Measurements from ENCODE around the gene STAG3. TPM values are rescaled to one million over a fixed set of nuclear protein-coding genes. Genes with fewer than 3 reads are reported as not detected.

Gene STAG3
- total and polyA plus RNA-seq, 2 experiments from 2014 or later: 4.6 to 4.7 TPM

DNA sequence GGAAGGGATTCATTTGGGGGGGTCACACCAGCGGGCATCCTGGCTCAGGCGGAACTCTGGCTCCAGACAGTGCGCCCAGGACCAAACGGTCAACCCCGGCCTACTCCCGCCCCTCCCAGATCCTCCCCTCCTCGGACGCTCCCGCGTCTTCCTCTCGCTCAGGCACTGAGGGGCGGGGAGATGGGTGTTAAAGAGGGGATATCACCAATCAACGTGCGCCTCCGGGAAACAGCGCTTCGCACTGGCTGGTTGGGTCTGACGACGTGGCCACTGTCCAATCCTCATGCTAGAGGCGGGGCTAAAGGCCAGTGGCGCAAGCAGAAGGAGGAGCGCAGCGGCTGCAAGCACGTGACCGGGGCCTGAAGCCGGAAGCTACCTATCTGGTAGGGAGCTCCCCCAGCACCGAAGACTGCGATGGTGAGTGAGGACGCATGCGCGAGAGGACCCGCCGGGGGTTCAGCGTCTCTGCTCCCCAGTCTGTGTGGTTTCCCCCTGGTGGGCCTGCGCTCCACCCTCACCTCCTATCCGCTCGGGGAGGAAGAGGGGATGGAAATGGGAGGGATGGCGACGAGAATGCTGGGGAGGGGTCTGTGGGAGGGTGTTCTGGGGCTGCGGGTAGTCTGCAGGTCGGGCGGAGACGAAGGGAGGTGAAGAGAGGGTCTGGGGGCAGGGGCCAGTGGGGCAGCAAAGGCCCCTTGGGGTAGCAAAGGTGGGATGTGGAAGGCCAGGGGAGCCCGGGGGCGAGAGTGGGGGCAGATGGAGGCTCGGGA is 29.0 kb upstream of the STAG3 start, which contains the start of gene LAMTOR4:
Gene LAMTOR4, plus strand, starts transcription at position 360 of the 770 bp plus-strand sequence. Its CDS starts 55 bp downstream, at position 415.
- H3K36me3 Mint-ChIP-seq (ENCODE audit: low read depth): peaks cover 30% of the 10 kb centered on the region
- Histone ChIP-seq H3K79me2 (replicated peaks; ENCODE audit: insufficient read depth) (peaks cover 29% of the 10 kb centered on the region), H4K20me1 (replicated peaks; ENCODE audit: insufficient read depth) (peaks cover 10% of the 10 kb centered on the region), H3K27ac (ENCODE audit: low read depth) (peak within 1 kb of the TSS; percentile 91), H3K4me2 (peak within 1 kb of the TSS; percentile 89), H3K36me3 (ENCODE audit: insufficient read depth) (no peaks in the 10 kb centered on the region), H3F3A (replicated peaks; ENCODE audit: low read depth) (peaks cover 18% of the 10 kb centered on the region), H2AFZ (peak within 1 kb of the TSS; percentile 80), H3K4me1 (ENCODE audit: insufficient read depth) (peaks cover 22% of the 10 kb centered on the region), H3K27me3 (ENCODE audit: insufficient read depth) (no peaks in the 10 kb centered on the region), H3K9me2 (ENCODE audit: insufficient read depth) (no peaks in the 10 kb centered on the region), H3K4me3 (peak within 1 kb of the TSS; percentile 97)
- H3K9me3 Mint-ChIP-seq: peaks cover 4% of the 10 kb centered on the region; the same call in 1 of the 3 replicates
- peak within 1 kb of the TSS; percentile 95 for H3K4me3 Mint-ChIP-seq
- peak; percentile 96 for ATAC-seq
- no peak for TF ChIP-seq STAT1 (IDR thresholded peaks at IDR 0.05; ENCODE audit: unreplicated experiment)
- peak; percentile 76 for TF ChIP-seq CREB1 (CRISPR knock-in tag; IDR thresholded peaks at IDR 0.05; ENCODE audit: low read depth)
- TF ChIP-seq, protein P1, sequence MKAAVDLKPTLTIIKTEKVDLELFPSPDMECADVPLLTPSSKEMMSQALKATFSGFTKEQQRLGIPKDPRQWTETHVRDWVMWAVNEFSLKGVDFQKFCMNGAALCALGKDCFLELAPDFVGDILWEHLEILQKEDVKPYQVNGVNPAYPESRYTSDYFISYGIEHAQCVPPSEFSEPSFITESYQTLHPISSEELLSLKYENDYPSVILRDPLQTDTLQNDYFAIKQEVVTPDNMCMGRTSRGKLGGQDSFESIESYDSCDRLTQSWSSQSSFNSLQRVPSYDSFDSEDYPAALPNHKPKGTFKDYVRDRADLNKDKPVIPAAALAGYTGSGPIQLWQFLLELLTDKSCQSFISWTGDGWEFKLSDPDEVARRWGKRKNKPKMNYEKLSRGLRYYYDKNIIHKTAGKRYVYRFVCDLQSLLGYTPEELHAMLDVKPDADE (IDR thresholded peaks at IDR 0.05): no peak; the same call in 1 of the 2 replicates
- TF ChIP-seq, protein P2, sequence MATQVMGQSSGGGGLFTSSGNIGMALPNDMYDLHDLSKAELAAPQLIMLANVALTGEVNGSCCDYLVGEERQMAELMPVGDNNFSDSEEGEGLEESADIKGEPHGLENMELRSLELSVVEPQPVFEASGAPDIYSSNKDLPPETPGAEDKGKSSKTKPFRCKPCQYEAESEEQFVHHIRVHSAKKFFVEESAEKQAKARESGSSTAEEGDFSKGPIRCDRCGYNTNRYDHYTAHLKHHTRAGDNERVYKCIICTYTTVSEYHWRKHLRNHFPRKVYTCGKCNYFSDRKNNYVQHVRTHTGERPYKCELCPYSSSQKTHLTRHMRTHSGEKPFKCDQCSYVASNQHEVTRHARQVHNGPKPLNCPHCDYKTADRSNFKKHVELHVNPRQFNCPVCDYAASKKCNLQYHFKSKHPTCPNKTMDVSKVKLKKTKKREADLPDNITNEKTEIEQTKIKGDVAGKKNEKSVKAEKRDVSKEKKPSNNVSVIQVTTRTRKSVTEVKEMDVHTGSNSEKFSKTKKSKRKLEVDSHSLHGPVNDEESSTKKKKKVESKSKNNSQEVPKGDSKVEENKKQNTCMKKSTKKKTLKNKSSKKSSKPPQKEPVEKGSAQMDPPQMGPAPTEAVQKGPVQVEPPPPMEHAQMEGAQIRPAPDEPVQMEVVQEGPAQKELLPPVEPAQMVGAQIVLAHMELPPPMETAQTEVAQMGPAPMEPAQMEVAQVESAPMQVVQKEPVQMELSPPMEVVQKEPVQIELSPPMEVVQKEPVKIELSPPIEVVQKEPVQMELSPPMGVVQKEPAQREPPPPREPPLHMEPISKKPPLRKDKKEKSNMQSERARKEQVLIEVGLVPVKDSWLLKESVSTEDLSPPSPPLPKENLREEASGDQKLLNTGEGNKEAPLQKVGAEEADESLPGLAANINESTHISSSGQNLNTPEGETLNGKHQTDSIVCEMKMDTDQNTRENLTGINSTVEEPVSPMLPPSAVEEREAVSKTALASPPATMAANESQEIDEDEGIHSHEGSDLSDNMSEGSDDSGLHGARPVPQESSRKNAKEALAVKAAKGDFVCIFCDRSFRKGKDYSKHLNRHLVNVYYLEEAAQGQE (IDR thresholded peaks at IDR 0.05; ENCODE audit: unreplicated experiment): no peak
- TF ChIP-seq, protein P3, sequence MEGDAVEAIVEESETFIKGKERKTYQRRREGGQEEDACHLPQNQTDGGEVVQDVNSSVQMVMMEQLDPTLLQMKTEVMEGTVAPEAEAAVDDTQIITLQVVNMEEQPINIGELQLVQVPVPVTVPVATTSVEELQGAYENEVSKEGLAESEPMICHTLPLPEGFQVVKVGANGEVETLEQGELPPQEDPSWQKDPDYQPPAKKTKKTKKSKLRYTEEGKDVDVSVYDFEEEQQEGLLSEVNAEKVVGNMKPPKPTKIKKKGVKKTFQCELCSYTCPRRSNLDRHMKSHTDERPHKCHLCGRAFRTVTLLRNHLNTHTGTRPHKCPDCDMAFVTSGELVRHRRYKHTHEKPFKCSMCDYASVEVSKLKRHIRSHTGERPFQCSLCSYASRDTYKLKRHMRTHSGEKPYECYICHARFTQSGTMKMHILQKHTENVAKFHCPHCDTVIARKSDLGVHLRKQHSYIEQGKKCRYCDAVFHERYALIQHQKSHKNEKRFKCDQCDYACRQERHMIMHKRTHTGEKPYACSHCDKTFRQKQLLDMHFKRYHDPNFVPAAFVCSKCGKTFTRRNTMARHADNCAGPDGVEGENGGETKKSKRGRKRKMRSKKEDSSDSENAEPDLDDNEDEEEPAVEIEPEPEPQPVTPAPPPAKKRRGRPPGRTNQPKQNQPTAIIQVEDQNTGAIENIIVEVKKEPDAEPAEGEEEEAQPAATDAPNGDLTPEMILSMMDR (conservative IDR thresholded peaks at IDR 0.05; ENCODE audit: low read depth in 2 of 2): peak in 1 of 2 experiments; percentile 23; a peak in 2 of 4 replicates
- no peak for TF ChIP-seq NANOG (IDR thresholded peaks at IDR 0.05; ENCODE audit: borderline replicate concordance)
- no peak for TF ChIP-seq ZNF114 (CRISPR knock-in tag; IDR thresholded peaks at IDR 0.05)
- TF ChIP-seq POLR2AphosphoS5 (IDR thresholded peaks at IDR 0.05; ENCODE audit: low read depth): peak; percentile 94
- TF ChIP-seq EZH2phosphoT487 (IDR thresholded peaks at IDR 0.05; ENCODE audit: unreplicated experiment): no peak
- no peak for TF ChIP-seq ZNF331 (CRISPR knock-in tag; IDR thresholded peaks at IDR 0.05; ENCODE audit: low read depth)
- DNase-seq (ENCODE audit: low spot score): peak; percentile 100
- H3K27ac Mint-ChIP-seq: peak within 1 kb of the TSS; percentile 90
- H3K4me1 Mint-ChIP-seq: peaks cover 25% of the 10 kb centered on the region
- peaks cover 17% of the 10 kb centered on the region for H3K27me3 Mint-ChIP-seq (ENCODE audit: insufficient read depth, low read depth, poor library complexity)

Measured in GM23338 (cell line).